Thyroid gland (tissue), 4 donors: ENCODE results near the gene PPIA. TPM values are rescaled to one million over a fixed set of nuclear protein-coding genes. Genes with fewer than 3 reads are reported as not detected.
A peak's percentile ranks its signal among the peaks of the same experiment; 100 is the strongest.
"Not testable (repeated sequence)": the region's sequence is repeated elsewhere in the genome, so short reads cannot be mapped to it uniquely, and the experiment has no call there.

Experiments
- DNase-seq, 2 donors: peaks; one replicate each; pipeline ENCODE4 v3.0.0-alpha.2; 2019
- H3K27ac ChIP-seq, 3 donors: fragments of 200-600 bp; sonication (generic); 1 replicate in 2 of 3; 2 replicates in 1 of 3; pipeline ENCODE4 v1.5.1; 2016 to 2019; ENCODE audit warnings: mild to moderate bottlenecking in 1 of 3, moderate library complexity in 1 of 3
- H3K27me3 ChIP-seq: fragments of 200-600 bp; sonication (generic); one replicate; pipeline ENCODE4 v1.5.1; 2019
- H3K36me3 ChIP-seq, 2 donors: fragments of 200-600 bp; sonication (generic); one replicate each; pipeline ENCODE4 v1.5.1; 2016 to 2019
- H3K4me1 ChIP-seq, 2 donors: fragments of 200-600 bp; sonication (generic); one replicate each; pipeline ENCODE4 v1.5.1; 2017 to 2019
- H3K4me3 ChIP-seq, 3 donors: fragments of 200-600 bp; sonication (generic); replicated peaks in 1 of 3; 1 replicate in 2 of 3; 2 replicates in 1 of 3; pipeline ENCODE4 v1.5.1; 2016; ENCODE audit warnings: mild to moderate bottlenecking in 1 of 3
- H3K9me3 ChIP-seq: fragments of 200-600 bp; sonication (generic); one replicate; pipeline ENCODE4 v1.5.1; 2017
- CTCF ChIP-seq, 6 experiments: fragments of 200-600 bp in 3 of 6; fragments of 450-650 bp in 3 of 6; sonication (generic) in 3 of 6; IDR thresholded peaks; one replicate each; pipeline ENCODE4 v1.5.1; 2016 to 2019; ENCODE audit warnings: antibody characterized with exemption in 6 of 6, mild to moderate bottlenecking in 2 of 6, inconsistent platforms in 1 of 6, moderate library complexity in 1 of 6
- POLR2A ChIP-seq, 2 donors: fragments of 450-650 bp; IDR thresholded peaks; one replicate each; pipeline ENCODE4 v1.6.1; 2017; ENCODE audit warnings: antibody characterized with exemption in 2 of 2, mild to moderate bottlenecking in 2 of 2, moderate library complexity in 1 of 2
- WGBS, 2 donors: methylation state at CpG; one replicate each; pipeline ENCODE4 v1.1.5; 2017; 5-methylcytosine and 5-hydroxymethylcytosine counted together
- intact Hi-C: fragments of 100-400 bp; cut with DNase I; formaldehyde crosslinking; loops from one replicate; pipeline ENCODE4 v1.15.1; 2023
- total RNA-seq, 4 donors: library from RNA; depleted of rRNA; stranded (reverse); fragments of >200 nt; gene quantifications; one replicate each; pipeline ENCODE4 v1.2.3, GENCODE V29; 2016

Gene PPIA
- total RNA-seq, 4 donors from 2014 or later, result 1,021 to 2,051 (median 1,545) TPM

- intact Hi-C loops, result no loop called here
- Histone ChIP-seq H3K9me3 (no peaks in the 10 kb centered on the region), H3K4me1 (peaks cover 12 to 35% of the 10 kb centered on the region in 2 donors), H3K4me3 (no peak overlapping the region), H3K36me3 (peaks cover 29 to 30% of the 10 kb centered on the region in 2 donors), H3K27me3 (no peaks in the 10 kb centered on the region), H3K27ac (peak overlapping the region in 1 of 3 donors; percentile 54)
- 39 to 45% methylated on average over 10 of the region's 10 CpGs for WGBS, 2 donors
- no peak for TF ChIP-seq POLR2A (IDR thresholded peaks at IDR 0.05)
- no peak for TF ChIP-seq CTCF (IDR thresholded peaks at IDR 0.05)
- DNase-seq, result no peak
Measured at GRCh38 chr7:44769776-44770294, 26.6 kb upstream of the PPIA start.

- H3K4me3 ChIP-seq, result no peak overlapping the region
- peaks cover 14% of the 10 kb centered on the region in 2 donors for H3K36me3 ChIP-seq
- no peaks in the 10 kb centered on the region for H3K27me3 ChIP-seq
- H3K4me1 ChIP-seq, result peaks cover 12 to 35% of the 10 kb centered on the region in 2 donors
- no peak for TF ChIP-seq CTCF (IDR thresholded peaks at IDR 0.05)
- no peak for TF ChIP-seq POLR2A (IDR thresholded peaks at IDR 0.05)
- intact Hi-C loops, result no loop called here
- no peak for DNase-seq
- H3K27ac ChIP-seq, result no peak overlapping the region
- H3K9me3 ChIP-seq, result no peaks in the 10 kb centered on the region
- 48 to 77% methylated on average over 3 of the region's 3 CpGs for WGBS, 2 donors
Measured at GRCh38 chr7:44771358-44771757, 25.1 kb upstream of the PPIA start.

GRCh38 chr7:44772440-44772839 lies 24.0 kb upstream of the PPIA start:
- no peaks in the 10 kb centered on the region for H3K9me3 ChIP-seq
- TF ChIP-seq CTCF (IDR thresholded peaks at IDR 0.05) (no peak), POLR2A (IDR thresholded peaks at IDR 0.05) (no peak)
- intact Hi-C loops, result no loop called here
- H3K4me3 ChIP-seq, result no peak overlapping the region
- no peak for DNase-seq
- H3K27ac ChIP-seq, result no peak overlapping the region
- H3K36me3 ChIP-seq, result peaks cover 4% of the 10 kb centered on the region in 2 donors
- no peaks in the 10 kb centered on the region for H3K27me3 ChIP-seq
- H3K4me1 ChIP-seq, result peaks cover 12 to 35% of the 10 kb centered on the region in 2 donors
- 68 to 72% methylated on average over 6 of the region's 6 CpGs for WGBS, 2 donors

GRCh38 chr7:44772867-44773266 lies 23.6 kb upstream of the PPIA start:
- 73 to 92% methylated on average over 9 to 10 of the region's 10 CpGs for WGBS, 2 donors
- DNase-seq, result no peak
- intact Hi-C loops, result no loop called here
- Histone ChIP-seq H3K27ac (no peak overlapping the region), H3K4me3 (no peak overlapping the region), H3K27me3 (no peaks in the 10 kb centered on the region), H3K4me1 (peaks cover 12 to 31% of the 10 kb centered on the region in 2 donors), H3K36me3 (no peaks in the 10 kb centered on the region), H3K9me3 (no peaks in the 10 kb centered on the region)
- no peak for TF ChIP-seq POLR2A (IDR thresholded peaks at IDR 0.05)
- TF ChIP-seq CTCF (IDR thresholded peaks at IDR 0.05), result no peak

GRCh38 chr7:44774486-44774885 lies 22.0 kb upstream of the PPIA start:
- intact Hi-C loops, H3K36me3 ChIP-seq: not testable (repeated sequence)
- WGBS, 2 donors, result 77 to 91% methylated on average over 3 of the region's 3 CpGs

More at GRCh38 chr7:44774486-44774885, 22.0 kb upstream of the PPIA start:
- not testable (repeated sequence) for H3K9me3 ChIP-seq, H3K27ac ChIP-seq, H3K4me3 ChIP-seq, H3K27me3 ChIP-seq, DNase-seq
- H3K4me1 ChIP-seq, result peaks cover 6 to 14% of the 10 kb centered on the region in 2 donors
